ENCODE data around the gene CNOT6L. TPM values are rescaled to one million over a fixed set of nuclear protein-coding genes. Genes with fewer than 3 reads are reported as not detected.
A peak's percentile ranks its signal among the peaks of the same experiment; 100 is the strongest.

The CNOT6L gene
- total and polyA plus RNA-seq, 2 experiments from 2014 or later, result 6.5 to 9.2 TPM

- Histone ChIP-seq H4K20me1 (ENCODE audit: insufficient read depth) (no peaks in the 10 kb centered on the region), H3K79me2 (ENCODE audit: insufficient read depth) (0 out of 2 replicates have a peak, but pooled peaks cover 4% of the 10 kb centered on the region), H3K27me3 (replicated peaks; ENCODE audit: insufficient read depth) (no peaks in the 10 kb centered on the region), H3K4me3 (no peak overlapping the region), H3K36me3 (ENCODE audit: low read depth) (peaks cover 9% of the 10 kb centered on the region), H3K27ac (no peak overlapping the region), H3F3A (ENCODE audit: insufficient read depth) (no peaks in the 10 kb centered on the region), H3K4me2 (ENCODE audit: unreplicated experiment) (no peak overlapping the region), H2AFZ (no peak overlapping the region), H3K9me2 (ENCODE audit: insufficient read depth) (no peaks in the 10 kb centered on the region), H3K4me1 (ENCODE audit: insufficient read depth) (no peaks in the 10 kb centered on the region), H3K9ac (no peak overlapping the region), H3K9me3 (ENCODE audit: low read depth) (no peaks in the 10 kb centered on the region)
- TF ChIP-seq EZH2 (IDR thresholded peaks at IDR 0.05; ENCODE audit: insufficient read depth, poor library complexity, severe bottlenecking) (no peak), EZH2phosphoT487 (IDR thresholded peaks at IDR 0.05; ENCODE audit: insufficient read depth, low read depth) (no peak)
- no peak for DNase-seq
- in situ Hi-C loops (cut with MboI), result no loop called here
- WGBS, 2 experiments (ENCODE audit: low coverage in 1 of 2, low lambda C conversion rate in 2 of 2, missing lambda C conversion rate in 2 of 2), result 76 to 77% methylated on average over 2 of the region's 2 CpGs
These were observed 73.4 kb downstream of the CNOT6L start for GRCh38 chr4:77745792-77746191.

- no peak for DNase-seq
- H3K9ac ChIP-seq, result no peak overlapping the region
- H3K9me3 ChIP-seq (ENCODE audit: low read depth), result no peaks in the 10 kb centered on the region
- H3K27ac ChIP-seq, result no peak overlapping the region
- H4K20me1 ChIP-seq (ENCODE audit: insufficient read depth), result no peaks in the 10 kb centered on the region
- H2AFZ ChIP-seq, result no peak overlapping the region
- H3K4me1 ChIP-seq (ENCODE audit: insufficient read depth), result no peaks in the 10 kb centered on the region
- peaks cover 16% of the 10 kb centered on the region for H3K36me3 ChIP-seq (ENCODE audit: low read depth)
- 95% methylated on average over 2 of the region's 2 CpGs for WGBS, 2 experiments (ENCODE audit: low coverage in 1 of 2, low lambda C conversion rate in 2 of 2, missing lambda C conversion rate in 2 of 2)
- TF ChIP-seq EZH2phosphoT487 (IDR thresholded peaks at IDR 0.05; ENCODE audit: insufficient read depth, low read depth) (no peak), EZH2 (IDR thresholded peaks at IDR 0.05; ENCODE audit: insufficient read depth, poor library complexity, severe bottlenecking) (no peak)
- H3K4me3 ChIP-seq, result no peak overlapping the region
- no peaks in the 10 kb centered on the region for H3F3A ChIP-seq (ENCODE audit: insufficient read depth)
- no peaks in the 10 kb centered on the region for H3K27me3 ChIP-seq (replicated peaks; ENCODE audit: insufficient read depth)
- H3K4me2 ChIP-seq (ENCODE audit: unreplicated experiment), result no peak overlapping the region
- no peaks in the 10 kb centered on the region for H3K9me2 ChIP-seq (ENCODE audit: insufficient read depth)
- no peaks in the 10 kb centered on the region for H3K79me2 ChIP-seq (ENCODE audit: insufficient read depth)
- in situ Hi-C loops (cut with MboI), result no loop called here
These were observed 77.1 kb downstream of the CNOT6L start for GRCh38 chr4:77742054-77742453.

DNA sequence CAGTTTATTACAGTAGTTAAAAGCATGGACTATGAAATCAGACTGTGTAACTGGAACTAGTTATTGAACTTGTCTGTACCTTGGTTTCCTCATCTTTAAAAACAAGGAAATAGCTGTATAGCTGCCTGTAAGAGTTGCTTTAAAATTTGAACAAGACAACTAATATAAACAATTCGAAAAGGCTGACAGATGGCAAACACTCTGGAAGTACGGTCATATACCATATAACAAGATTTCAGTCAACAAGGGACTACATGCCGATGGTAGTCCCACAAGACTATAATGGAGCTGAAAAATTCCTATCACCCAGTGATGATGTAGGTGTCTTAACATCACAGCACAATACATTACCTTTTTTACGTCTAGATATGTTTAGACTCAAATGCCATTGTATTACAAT lies 78.7 kb downstream of the CNOT6L start:
- no peak overlapping the region for H3K4me2 ChIP-seq (ENCODE audit: unreplicated experiment)
- H4K20me1 ChIP-seq (ENCODE audit: insufficient read depth), result no peaks in the 10 kb centered on the region
- no peak overlapping the region for H3K9ac ChIP-seq
- in situ Hi-C loops (cut with MboI), result no loop called here
- no peaks in the 10 kb centered on the region for H3K9me3 ChIP-seq (ENCODE audit: low read depth)
- H2AFZ ChIP-seq, result no peak overlapping the region
- H3K9me2 ChIP-seq (ENCODE audit: insufficient read depth), result no peaks in the 10 kb centered on the region
- no peaks in the 10 kb centered on the region for H3F3A ChIP-seq (ENCODE audit: insufficient read depth)
- TF ChIP-seq EZH2 (IDR thresholded peaks at IDR 0.05; ENCODE audit: insufficient read depth, poor library complexity, severe bottlenecking) (no peak), EZH2phosphoT487 (IDR thresholded peaks at IDR 0.05; ENCODE audit: insufficient read depth, low read depth) (no peak)
- H3K27ac ChIP-seq, result no peak overlapping the region
- no peaks in the 10 kb centered on the region for H3K27me3 ChIP-seq (replicated peaks; ENCODE audit: insufficient read depth)
- no peak for DNase-seq
- peaks cover 16% of the 10 kb centered on the region for H3K36me3 ChIP-seq (ENCODE audit: low read depth)
- no peaks in the 10 kb centered on the region for H3K4me1 ChIP-seq (ENCODE audit: insufficient read depth)
- 96% methylated on average over 4 of the region's 4 CpGs for WGBS, 2 experiments (ENCODE audit: low coverage in 1 of 2, low lambda C conversion rate in 2 of 2, missing lambda C conversion rate in 2 of 2)
- H3K4me3 ChIP-seq, result no peak overlapping the region
- H3K79me2 ChIP-seq (ENCODE audit: insufficient read depth), result no peaks in the 10 kb centered on the region

DNA sequence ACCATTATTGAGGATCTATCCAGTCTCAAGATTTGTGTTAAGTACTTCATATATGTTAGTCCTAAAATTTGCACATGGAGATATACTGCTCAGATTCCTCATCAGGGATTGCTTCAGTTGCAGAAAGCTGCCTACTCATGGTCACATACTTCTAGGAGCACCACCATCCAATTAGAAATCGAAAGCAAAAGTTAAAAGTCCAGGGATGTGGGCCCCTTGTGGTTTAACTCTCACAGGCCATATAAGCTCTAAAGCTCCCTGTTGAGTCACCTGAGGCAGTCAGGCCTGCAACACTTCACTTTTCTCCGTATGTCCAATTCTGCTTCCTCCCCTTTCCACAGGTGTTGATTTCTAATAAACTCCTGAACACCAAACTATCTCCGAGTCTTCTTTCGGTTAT lies 84.2 kb downstream of the CNOT6L start:
- Histone ChIP-seq H3K79me2 (ENCODE audit: insufficient read depth) (no peaks in the 10 kb centered on the region), H3K9me3 (ENCODE audit: low read depth) (no peaks in the 10 kb centered on the region), H3K36me3 (ENCODE audit: low read depth) (peaks cover 7% of the 10 kb centered on the region; the same call in 1 of the 2 replicates), H3K4me1 (ENCODE audit: insufficient read depth) (no peaks in the 10 kb centered on the region), H3F3A (ENCODE audit: insufficient read depth) (no peaks in the 10 kb centered on the region), H3K4me3 (no peak overlapping the region), H3K27me3 (replicated peaks; ENCODE audit: insufficient read depth) (no peaks in the 10 kb centered on the region), H3K9ac (no peak overlapping the region), H2AFZ (no peak overlapping the region), H3K4me2 (ENCODE audit: unreplicated experiment) (no peak overlapping the region), H3K27ac (no peak overlapping the region), H3K9me2 (ENCODE audit: insufficient read depth) (no peaks in the 10 kb centered on the region), H4K20me1 (ENCODE audit: insufficient read depth) (no peaks in the 10 kb centered on the region)
- in situ Hi-C loops (cut with MboI), result no loop called here
- WGBS, 2 experiments (ENCODE audit: low coverage in 1 of 2, low lambda C conversion rate in 2 of 2, missing lambda C conversion rate in 2 of 2), result 96 to 97% methylated on average over 4 of the region's 4 CpGs
- no peak for TF ChIP-seq EZH2phosphoT487 (IDR thresholded peaks at IDR 0.05; ENCODE audit: insufficient read depth, low read depth)
- TF ChIP-seq EZH2 (IDR thresholded peaks at IDR 0.05; ENCODE audit: insufficient read depth, poor library complexity, severe bottlenecking), result no peak
- peak; percentile 29 for DNase-seq

DNA sequence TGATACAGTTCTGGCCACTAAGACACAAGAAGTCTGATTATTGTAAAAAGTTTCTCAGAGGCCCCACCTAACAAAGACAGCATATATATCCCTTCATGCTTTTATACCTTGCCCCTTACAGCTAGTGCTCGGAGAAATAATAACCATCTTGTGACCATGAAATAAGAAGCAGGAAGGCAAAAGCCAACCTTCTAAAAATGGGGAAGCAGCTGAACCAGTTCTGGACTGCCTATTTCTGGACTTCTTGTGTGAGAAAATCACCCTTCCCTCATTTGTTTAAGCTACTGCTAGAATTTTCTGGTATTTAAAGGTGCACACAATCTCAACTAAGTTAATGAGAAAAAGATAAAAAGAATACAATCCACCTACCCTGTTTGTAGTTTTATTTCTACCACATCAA lies 87.5 kb downstream of the CNOT6L start:
- no peaks in the 10 kb centered on the region for H3K4me1 ChIP-seq (ENCODE audit: insufficient read depth)
- 95 to 100% methylated on average over 1 of the region's 1 CpG for WGBS, 2 experiments (ENCODE audit: low coverage in 1 of 2, low lambda C conversion rate in 2 of 2, missing lambda C conversion rate in 2 of 2)

More for the DNA sequence above, 87.5 kb downstream of the CNOT6L start:
- Histone ChIP-seq H4K20me1 (ENCODE audit: insufficient read depth) (no peaks in the 10 kb centered on the region), H3K4me2 (ENCODE audit: unreplicated experiment) (no peak overlapping the region), H3K9me3 (ENCODE audit: low read depth) (no peaks in the 10 kb centered on the region), H3K9ac (no peak overlapping the region), H3K36me3 (ENCODE audit: low read depth) (no peaks in the 10 kb centered on the region), H3K27me3 (replicated peaks; ENCODE audit: insufficient read depth) (no peaks in the 10 kb centered on the region), H3K27ac (no peak overlapping the region), H3K79me2 (ENCODE audit: insufficient read depth) (no peaks in the 10 kb centered on the region), H2AFZ (no peak overlapping the region), H3F3A (ENCODE audit: insufficient read depth) (no peaks in the 10 kb centered on the region), H3K9me2 (ENCODE audit: insufficient read depth) (no peaks in the 10 kb centered on the region), H3K4me3 (no peak overlapping the region)
- in situ Hi-C loops (cut with MboI), result no loop called here
- DNase-seq, result no peak
- TF ChIP-seq EZH2 (IDR thresholded peaks at IDR 0.05; ENCODE audit: insufficient read depth, poor library complexity, severe bottlenecking) (no peak), EZH2phosphoT487 (IDR thresholded peaks at IDR 0.05; ENCODE audit: insufficient read depth, low read depth) (no peak)

Measured in GM23248 (cell line).